ENCODE results near the gene SLC6A16.

SLC6A16 gene

DNA sequence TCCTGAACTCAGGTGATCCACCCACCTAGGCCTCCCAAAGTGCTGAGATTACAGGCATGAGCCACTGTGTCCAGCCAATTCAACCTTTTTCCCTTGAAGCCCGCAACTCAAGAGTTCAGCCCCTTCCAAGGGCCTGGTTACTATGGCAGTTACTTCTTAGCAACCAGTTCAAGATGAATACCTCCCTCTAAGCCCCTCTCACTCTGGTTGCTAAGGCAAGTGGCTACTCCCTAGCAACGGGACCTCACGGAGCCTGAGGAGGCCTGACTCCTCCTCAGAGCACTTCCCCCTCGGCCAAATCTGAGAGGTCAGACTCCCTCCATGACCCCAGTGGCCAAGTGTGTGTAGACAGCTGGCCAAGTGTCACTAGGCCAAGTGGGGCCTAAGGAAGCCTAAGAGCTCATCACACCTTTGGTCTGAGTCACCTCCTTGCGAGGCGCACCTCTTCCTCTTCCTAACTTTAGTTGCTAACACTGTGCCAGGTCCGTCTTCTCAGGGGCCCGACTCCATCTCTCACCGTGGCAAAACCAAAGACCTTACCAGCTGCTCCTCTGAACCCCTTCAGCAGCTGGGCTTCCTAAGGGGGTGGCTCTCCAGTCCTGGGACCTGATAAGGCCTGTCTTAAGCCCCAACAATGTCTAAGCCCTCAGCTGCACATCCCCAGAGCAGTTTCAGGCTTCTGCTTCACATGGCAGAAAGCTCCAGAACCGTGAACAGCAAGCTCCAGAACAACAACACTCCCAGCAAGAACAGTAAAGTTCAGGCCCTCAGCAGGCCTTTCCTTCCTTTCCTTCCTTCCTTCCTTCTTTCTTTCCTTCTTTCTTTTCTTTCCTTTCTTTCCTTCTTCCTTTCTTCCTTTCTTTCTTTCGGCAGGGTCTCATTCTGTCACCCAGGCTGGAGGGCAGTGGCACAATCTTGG is 19.8 kb upstream of the SLC6A16 start:
- TF ChIP-seq EZH2phosphoT487 (IDR thresholded peaks at IDR 0.05; ENCODE audit: low read depth): no peak
- TF ChIP-seq, protein P1, sequence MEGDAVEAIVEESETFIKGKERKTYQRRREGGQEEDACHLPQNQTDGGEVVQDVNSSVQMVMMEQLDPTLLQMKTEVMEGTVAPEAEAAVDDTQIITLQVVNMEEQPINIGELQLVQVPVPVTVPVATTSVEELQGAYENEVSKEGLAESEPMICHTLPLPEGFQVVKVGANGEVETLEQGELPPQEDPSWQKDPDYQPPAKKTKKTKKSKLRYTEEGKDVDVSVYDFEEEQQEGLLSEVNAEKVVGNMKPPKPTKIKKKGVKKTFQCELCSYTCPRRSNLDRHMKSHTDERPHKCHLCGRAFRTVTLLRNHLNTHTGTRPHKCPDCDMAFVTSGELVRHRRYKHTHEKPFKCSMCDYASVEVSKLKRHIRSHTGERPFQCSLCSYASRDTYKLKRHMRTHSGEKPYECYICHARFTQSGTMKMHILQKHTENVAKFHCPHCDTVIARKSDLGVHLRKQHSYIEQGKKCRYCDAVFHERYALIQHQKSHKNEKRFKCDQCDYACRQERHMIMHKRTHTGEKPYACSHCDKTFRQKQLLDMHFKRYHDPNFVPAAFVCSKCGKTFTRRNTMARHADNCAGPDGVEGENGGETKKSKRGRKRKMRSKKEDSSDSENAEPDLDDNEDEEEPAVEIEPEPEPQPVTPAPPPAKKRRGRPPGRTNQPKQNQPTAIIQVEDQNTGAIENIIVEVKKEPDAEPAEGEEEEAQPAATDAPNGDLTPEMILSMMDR (IDR thresholded peaks at IDR 0.05; ENCODE audit: low read depth, low read length): no peak
- Histone ChIP-seq H3K36me3 (replicated peaks; ENCODE audit: low read depth, low read length) (peaks cover 25% of the 10 kb centered on the region), H3K27ac (ENCODE audit: low read length) (no peak overlapping the region), H4K20me1 (ENCODE audit: insufficient read depth, low read length) (peaks cover 17% of the 10 kb centered on the region), H3K4me3 (ENCODE audit: low read length) (no peak overlapping the region), H3K9ac (ENCODE audit: low read length) (no peak overlapping the region), H3K27me3 (ENCODE audit: low read depth, low read length) (no peaks in the 10 kb centered on the region), H3K9me3 (ENCODE audit: insufficient read depth, low read length) (peaks cover 3% of the 10 kb centered on the region; the same call in 1 of the 2 replicates), H2AFZ (ENCODE audit: low read depth, low read length) (no peak overlapping the region), H3K79me2 (ENCODE audit: low read length) (no peaks in the 10 kb centered on the region), H3K4me1 (ENCODE audit: low read length) (peaks cover 51% of the 10 kb centered on the region), H3K4me2 (ENCODE audit: low read length) (no peak overlapping the region)

DNA sequence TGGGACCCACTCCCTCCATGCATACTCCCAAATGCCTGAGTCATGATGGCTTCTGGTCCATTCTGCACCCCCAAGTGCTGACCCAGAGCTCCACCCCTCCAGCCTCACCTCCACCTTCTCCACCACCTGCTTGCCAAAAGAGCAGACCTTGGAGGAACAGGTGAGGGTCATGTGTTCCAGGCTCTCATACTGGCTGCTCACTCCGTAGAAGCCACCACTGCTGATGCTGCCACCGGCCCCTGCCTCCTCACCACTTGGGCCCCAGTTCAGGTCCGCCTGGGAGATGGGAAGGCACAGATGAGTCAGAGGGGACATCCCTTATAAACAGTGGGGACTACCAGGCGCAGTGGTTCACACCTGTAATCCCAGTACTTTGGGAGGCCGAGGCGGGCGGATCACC is 18.1 kb upstream of the SLC6A16 start:
- Histone ChIP-seq H2AFZ (ENCODE audit: low read depth, low read length) (no peak overlapping the region), H3K4me2 (ENCODE audit: low read length) (peak overlapping the region; percentile 24), H3K9me3 (ENCODE audit: insufficient read depth, low read length) (no peaks in the 10 kb centered on the region), H3K4me3 (ENCODE audit: low read length) (no peak overlapping the region), H3K27me3 (ENCODE audit: low read depth, low read length) (no peaks in the 10 kb centered on the region), H3K9ac (ENCODE audit: low read length) (no peak overlapping the region), H3K36me3 (replicated peaks; ENCODE audit: low read depth, low read length) (peaks cover 36% of the 10 kb centered on the region), H3K79me2 (ENCODE audit: low read length) (peaks cover 6% of the 10 kb centered on the region), H3K27ac (ENCODE audit: low read length) (peak overlapping the region; percentile 42), H3K4me1 (ENCODE audit: low read length) (peaks cover 58% of the 10 kb centered on the region), H4K20me1 (ENCODE audit: insufficient read depth, low read length) (peaks cover 33% of the 10 kb centered on the region)
- no peak for TF ChIP-seq EZH2phosphoT487 (IDR thresholded peaks at IDR 0.05; ENCODE audit: low read depth)
- TF ChIP-seq, protein P1 (IDR thresholded peaks at IDR 0.05; ENCODE audit: low read depth, low read length): no peak

DNA sequence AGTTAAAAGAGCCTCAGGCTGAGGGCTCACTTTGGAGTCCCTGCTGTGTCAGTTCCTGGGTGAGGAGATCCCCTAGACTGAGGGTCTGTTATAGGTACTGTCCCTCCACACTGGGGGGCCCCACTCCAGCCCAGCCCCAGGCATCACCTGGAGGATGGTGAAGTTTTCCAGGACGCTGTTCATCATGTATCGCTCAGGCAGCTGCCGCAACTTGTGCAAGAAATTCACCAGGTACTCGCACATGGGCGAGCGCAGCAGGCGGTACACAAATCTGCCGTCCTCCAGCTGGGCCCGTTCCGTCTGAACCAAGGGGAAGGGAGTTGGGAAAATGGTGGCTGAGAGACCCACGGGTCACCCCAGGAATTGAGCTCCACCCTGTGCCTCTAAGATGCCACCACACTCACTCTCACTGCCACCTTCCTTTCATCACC is 17.3 kb upstream of the SLC6A16 start:
- Histone ChIP-seq H2AFZ (ENCODE audit: low read depth, low read length) (no peak overlapping the region), H3K36me3 (replicated peaks; ENCODE audit: low read depth, low read length) (peaks cover 44% of the 10 kb centered on the region), H3K79me2 (ENCODE audit: low read length) (peaks cover 14% of the 10 kb centered on the region), H3K9ac (ENCODE audit: low read length) (no peak overlapping the region), H3K4me2 (ENCODE audit: low read length) (no peak overlapping the region), H3K9me3 (ENCODE audit: insufficient read depth, low read length) (no peaks in the 10 kb centered on the region), H4K20me1 (ENCODE audit: insufficient read depth, low read length) (peaks cover 41% of the 10 kb centered on the region), H3K27me3 (ENCODE audit: low read depth, low read length) (no peaks in the 10 kb centered on the region), H3K4me3 (ENCODE audit: low read length) (no peak overlapping the region), H3K4me1 (ENCODE audit: low read length) (peaks cover 58% of the 10 kb centered on the region), H3K27ac (ENCODE audit: low read length) (peak overlapping the region; percentile 42)
- no peak for TF ChIP-seq EZH2phosphoT487 (IDR thresholded peaks at IDR 0.05; ENCODE audit: low read depth)
- TF ChIP-seq, protein P1 (IDR thresholded peaks at IDR 0.05; ENCODE audit: low read depth, low read length): peak; percentile 18; the same call in 1 of the 2 replicates
